ENCODE results near the gene SHLD2.

Gene SHLD2

GRCh38 chr10:87085537-87085936, 9.5 kb upstream of the SHLD2 start:
- no peak for DNase-seq (ENCODE audit: extremely low spot score)
- CTCF ChIA-PET: no interaction called here
- TF ChIP-seq LEF1 (IDR thresholded peaks at IDR 0.05; ENCODE audit: borderline replicate concordance): no peak
- TF ChIP-seq ZNF384 (IDR thresholded peaks at IDR 0.05): no peak
- TF ChIP-seq ARNT (IDR thresholded peaks at IDR 0.05): no peak
- no peak for TF ChIP-seq TARDBP (IDR thresholded peaks at IDR 0.05)
- TF ChIP-seq PKNOX1 (IDR thresholded peaks at IDR 0.05): no peak
- no peak for TF ChIP-seq SP1 (IDR thresholded peaks at IDR 0.05)
- no peak for TF ChIP-seq L3MBTL2 (conservative IDR thresholded peaks at IDR 0.05)
- no peak for TF ChIP-seq CTBP1 (IDR thresholded peaks at IDR 0.05; ENCODE audit: borderline replicate concordance)
- no peak for TF ChIP-seq SUZ12 (IDR thresholded peaks at IDR 0.05)
- no peak for TF ChIP-seq NFRKB (IDR thresholded peaks at IDR 0.05)
- TF ChIP-seq HDGF (IDR thresholded peaks at IDR 0.05; ENCODE audit: borderline replicate concordance): no peak
- no peak for TF ChIP-seq BHLHE40 (IDR thresholded peaks at IDR 0.05; ENCODE audit: borderline replicate concordance)
- POLR2A ChIA-PET: no interaction called here

- TF ChIP-seq CTBP1 (IDR thresholded peaks at IDR 0.05; ENCODE audit: borderline replicate concordance) (no peak), ARNT (IDR thresholded peaks at IDR 0.05) (no peak), FOXM1 (IDR thresholded peaks at IDR 0.05; ENCODE audit: borderline replicate concordance) (no peak), FOXA1 (IDR thresholded peaks at IDR 0.05) (no peak), ZNF384 (IDR thresholded peaks at IDR 0.05) (no peak), TARDBP (IDR thresholded peaks at IDR 0.05) (no peak), L3MBTL2 (conservative IDR thresholded peaks at IDR 0.05) (no peak), ELF4 (IDR thresholded peaks at IDR 0.05) (no peak), BHLHE40 (IDR thresholded peaks at IDR 0.05; ENCODE audit: borderline replicate concordance) (no peak), SP1 (IDR thresholded peaks at IDR 0.05) (no peak), HDGF (IDR thresholded peaks at IDR 0.05; ENCODE audit: borderline replicate concordance) (no peak), PKNOX1 (IDR thresholded peaks at IDR 0.05) (no peak), LEF1 (IDR thresholded peaks at IDR 0.05; ENCODE audit: borderline replicate concordance) (no peak), NFRKB (IDR thresholded peaks at IDR 0.05) (no peak)
- ChIA-PET CTCF (no interaction called here), POLR2A (no interaction called here)
- DNase-seq (ENCODE audit: extremely low spot score): no peak
Measured at GRCh38 chr10:87089746-87090145, 5.3 kb upstream of the SHLD2 start.

GRCh38 chr10:87090779-87091178, 4.2 kb upstream of the SHLD2 start:
- ChIA-PET CTCF (no interaction called here), POLR2A (no interaction called here)
- DNase-seq (ENCODE audit: extremely low spot score): no peak
- TF ChIP-seq NFRKB (IDR thresholded peaks at IDR 0.05): no peak
- no peak for TF ChIP-seq FOXM1 (IDR thresholded peaks at IDR 0.05; ENCODE audit: borderline replicate concordance)
- no peak for TF ChIP-seq LEF1 (IDR thresholded peaks at IDR 0.05; ENCODE audit: borderline replicate concordance)
- no peak for TF ChIP-seq FOXA1 (IDR thresholded peaks at IDR 0.05)
- no peak for TF ChIP-seq ZNF384 (IDR thresholded peaks at IDR 0.05)

- DNase-seq (ENCODE audit: extremely low spot score): no peak
- no peak for TF ChIP-seq PKNOX1 (IDR thresholded peaks at IDR 0.05)
- no peak for TF ChIP-seq TARDBP (IDR thresholded peaks at IDR 0.05)
- no peak for TF ChIP-seq FOXM1 (IDR thresholded peaks at IDR 0.05; ENCODE audit: borderline replicate concordance)
- no peak for TF ChIP-seq CTBP1 (IDR thresholded peaks at IDR 0.05; ENCODE audit: borderline replicate concordance)
- TF ChIP-seq NFRKB (IDR thresholded peaks at IDR 0.05): no peak
- TF ChIP-seq SP1 (IDR thresholded peaks at IDR 0.05): no peak
- no peak for TF ChIP-seq HDGF (IDR thresholded peaks at IDR 0.05; ENCODE audit: borderline replicate concordance)
- no peak for TF ChIP-seq BHLHE40 (IDR thresholded peaks at IDR 0.05; ENCODE audit: borderline replicate concordance)
- CTCF ChIA-PET: interaction anchor here (0.8 kb wide), 1 partner anchor 113 kb away, joined by 3 read pairs; no protein-coding TSS in a partner anchor
- POLR2A ChIA-PET: no interaction called here
Measured at GRCh38 chr10:87092376-87092860, 2.6 kb upstream of the SHLD2 start.

- ChIA-PET POLR2A (no interaction called here), CTCF (interaction anchor here (0.8 kb wide), 1 partner anchor 113 kb away, joined by 3 read pairs; no protein-coding TSS in a partner anchor)
- no peak for TF ChIP-seq SP1 (IDR thresholded peaks at IDR 0.05)
- TF ChIP-seq L3MBTL2 (conservative IDR thresholded peaks at IDR 0.05): no peak
- no peak for TF ChIP-seq SUZ12 (IDR thresholded peaks at IDR 0.05)
- no peak for TF ChIP-seq TARDBP (IDR thresholded peaks at IDR 0.05)
- no peak for TF ChIP-seq ZNF384 (IDR thresholded peaks at IDR 0.05)
- TF ChIP-seq FOXA1 (IDR thresholded peaks at IDR 0.05): no peak
- no peak for TF ChIP-seq PKNOX1 (IDR thresholded peaks at IDR 0.05)
- TF ChIP-seq BHLHE40 (IDR thresholded peaks at IDR 0.05; ENCODE audit: borderline replicate concordance): no peak
- no peak for TF ChIP-seq ARNT (IDR thresholded peaks at IDR 0.05)
- TF ChIP-seq FOXK2 (IDR thresholded peaks at IDR 0.05): no peak
- no peak for TF ChIP-seq FOXM1 (IDR thresholded peaks at IDR 0.05; ENCODE audit: borderline replicate concordance)
- no peak for TF ChIP-seq CTBP1 (IDR thresholded peaks at IDR 0.05; ENCODE audit: borderline replicate concordance)
- TF ChIP-seq ELF4 (IDR thresholded peaks at IDR 0.05): no peak
- TF ChIP-seq HDGF (IDR thresholded peaks at IDR 0.05; ENCODE audit: borderline replicate concordance): no peak
- TF ChIP-seq NFRKB (IDR thresholded peaks at IDR 0.05): no peak
- no peak for TF ChIP-seq LEF1 (IDR thresholded peaks at IDR 0.05; ENCODE audit: borderline replicate concordance)
- DNase-seq (ENCODE audit: extremely low spot score): no peak
Measured at GRCh38 chr10:87092861-87093631, 2.0 kb upstream of the SHLD2 start.

Measured in HEK293T (cell line).